Smooth muscle cell (in vitro differentiated cells): ENCODE data around the gene TSPAN18. TPM values are rescaled to one million over a fixed set of nuclear protein-coding genes. Genes with fewer than 3 reads are reported as not detected.

Experiments
- DNase-seq: peaks from one replicate; lab custom pipeline; 2025; ENCODE audit not compliant: unreplicated experiment; lab: John Stamatoyannopoulos, UW
- H2AFZ ChIP-seq: fragments of 200-600 bp; sonication (generic); 2 replicates; pipeline ENCODE4 v1.6.0; 2016; ENCODE audit warnings: antibody characterized with exemption, low read depth, mild to moderate bottlenecking
- H3F3A ChIP-seq: fragments of 200-600 bp; sonication (generic); 2 replicates; pipeline ENCODE4 v1.6.0; 2017; ENCODE audit warnings: antibody characterized with exemption, low read depth
- H3K27ac ChIP-seq: fragments of 200-600 bp; sonication (generic); 2 replicates; pipeline ENCODE4 v1.5.1; 2016; ENCODE audit warnings: low read depth, mild to moderate bottlenecking
- H3K27me3 ChIP-seq: fragments of 200-600 bp; sonication (generic); 2 replicates; pipeline ENCODE4 v1.6.1; 2016; ENCODE audit warnings: low read depth, mild to moderate bottlenecking
- H3K36me3 ChIP-seq: fragments of 200-600 bp; sonication (generic); 2 replicates; pipeline ENCODE4 v1.5.1; 2016; ENCODE audit warnings: low read depth
- H3K4me1 ChIP-seq: fragments of 200-600 bp; sonication (generic); 2 replicates; pipeline ENCODE4 v1.5.1; 2016; ENCODE audit warnings: low read depth
- H3K4me2 ChIP-seq: fragments of 200-600 bp; sonication (generic); 2 replicates; pipeline ENCODE4 v1.6.0; 2016; ENCODE audit warnings: mild to moderate bottlenecking
- H3K4me3 ChIP-seq: fragments of 200-600 bp; sonication (generic); 2 replicates; pipeline ENCODE4 v1.5.1; 2016; ENCODE audit warnings: mild to moderate bottlenecking
- H3K79me2 ChIP-seq: fragments of 200-600 bp; sonication (generic); 2 replicates; pipeline ENCODE4 v1.6.0; 2016; ENCODE audit warnings: low read depth, mild to moderate bottlenecking
- H3K9ac ChIP-seq: fragments of 200-600 bp; sonication (generic); 2 replicates; pipeline ENCODE4 v1.6.0; 2016; ENCODE audit warnings: low read depth
- H3K9me3 ChIP-seq: fragments of 200-600 bp; sonication (generic); replicated peaks from 2 replicates; pipeline ENCODE4 v1.5.1; 2016; ENCODE audit warnings: low read depth
- H4K20me1 ChIP-seq: fragments of 200-600 bp; sonication (generic); 2 replicates; pipeline ENCODE4 v1.6.0; 2016; ENCODE audit warnings: low read depth
- CTCF ChIP-seq: fragments of 200-600 bp; sonication (generic); IDR thresholded peaks from 2 replicates; pipeline ENCODE4 v1.5.1; 2017; ENCODE audit warnings: borderline replicate concordance, mild to moderate bottlenecking, antibody characterized with exemption; ENCODE audit not compliant: insufficient read depth, poor library complexity, severe bottlenecking
- WGBS: methylation state at CpG from one replicate; pipeline ENCODE4 v1.1.7; 2016; ENCODE audit warnings: low lambda C conversion rate; 5-methylcytosine and 5-hydroxymethylcytosine counted together
- polyA plus RNA-seq: library from polyadenylated mRNA; unstranded; fragments of >200 nt; fragmentation: Nextera tagmentation; extraction: Ambion mirVana; gene quantifications from 2 replicates; pipeline ENCODE4 v1.2.1, GENCODE V29; 2016
- total RNA-seq: library from RNA; depleted of rRNA; stranded (reverse); fragments of >200 nt; gene quantifications from 2 replicates; pipeline ENCODE4 v1.2.3, GENCODE V29; 2014

Gene TSPAN18
- total and polyA plus RNA-seq, 2 experiments from 2014 or later, result 3.4 to 15.3 TPM

- Histone ChIP-seq H3K9ac (no peak overlapping the region), H3K27me3 (no peaks in the 10 kb centered on the region), H3K4me2 (no peak overlapping the region), H3K4me3 (no peak overlapping the region), H4K20me1 (no peaks in the 10 kb centered on the region), H3K4me1 (peaks cover 3% of the 10 kb centered on the region), H2AFZ (no peak overlapping the region), H3K36me3 (no peaks in the 10 kb centered on the region), H3F3A (no peaks in the 10 kb centered on the region), H3K27ac (no peak overlapping the region), H3K79me2 (peaks cover 3% of the 10 kb centered on the region), H3K9me3 (peaks cover 5% of the 10 kb centered on the region)
- DNase-seq, result no peak
- WGBS, result 94% methylated on average over 9 of the region's 9 CpGs
- no peak for TF ChIP-seq CTCF
These were observed 113.9 kb downstream of the TSPAN18 start for GRCh38 chr11:44840521-44841251.

GRCh38 chr11:44842220-44842619 is 115.5 kb downstream of the TSPAN18 start:
- peaks cover 3% of the 10 kb centered on the region for H3K4me1 ChIP-seq
- no peak overlapping the region for H3K27ac ChIP-seq
- no peaks in the 10 kb centered on the region for H3K27me3 ChIP-seq
- WGBS, result 56% methylated on average over 5 of the region's 5 CpGs
- H3K9ac ChIP-seq, result no peak overlapping the region
- H3K9me3 ChIP-seq, result peaks cover 5% of the 10 kb centered on the region
- H3K4me3 ChIP-seq, result no peak overlapping the region
- H3K4me2 ChIP-seq, result no peak overlapping the region
- H2AFZ ChIP-seq, result no peak overlapping the region
- no peaks in the 10 kb centered on the region for H4K20me1 ChIP-seq
- no peak for DNase-seq
- no peaks in the 10 kb centered on the region for H3K36me3 ChIP-seq
- TF ChIP-seq CTCF, result no peak
- H3K79me2 ChIP-seq, result peaks cover 3% of the 10 kb centered on the region
- H3F3A ChIP-seq, result no peaks in the 10 kb centered on the region

DNA sequence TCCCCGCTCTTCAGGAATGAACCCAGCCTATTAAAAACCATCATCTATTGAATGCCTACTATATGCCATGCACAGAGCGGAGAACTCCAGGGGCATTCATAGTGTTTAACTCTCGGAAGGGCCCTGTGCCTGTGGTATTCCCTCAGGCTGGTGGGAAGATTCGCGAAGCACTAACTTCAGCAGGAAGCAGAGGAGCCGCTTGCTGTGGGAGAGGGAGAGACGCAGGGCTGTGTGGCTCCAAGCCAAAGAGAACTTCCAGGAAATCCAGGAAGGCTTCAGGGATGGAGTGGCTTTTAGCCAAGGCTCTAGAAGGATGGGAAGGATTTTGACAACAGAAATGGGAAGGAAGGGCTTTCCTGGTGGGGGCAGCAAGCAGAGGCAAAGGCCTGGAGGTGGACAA is 120.1 kb downstream of the TSPAN18 start:
- no peaks in the 10 kb centered on the region for H3K36me3 ChIP-seq
- no peaks in the 10 kb centered on the region for H4K20me1 ChIP-seq
- WGBS, result 97% methylated on average over 7 of the region's 7 CpGs
- DNase-seq, result no peak
- H3K4me1 ChIP-seq, result peaks cover 35% of the 10 kb centered on the region
- no peak overlapping the region for H3K4me2 ChIP-seq
- TF ChIP-seq CTCF, result no peak
- no peak overlapping the region for H3K9ac ChIP-seq
- no peaks in the 10 kb centered on the region for H3K27me3 ChIP-seq
- no peak overlapping the region for H3K27ac ChIP-seq
- peaks cover 5% of the 10 kb centered on the region for H3K9me3 ChIP-seq
- no peaks in the 10 kb centered on the region for H3K79me2 ChIP-seq
- H3K4me3 ChIP-seq, result no peak overlapping the region
- no peaks in the 10 kb centered on the region for H3F3A ChIP-seq
- no peak overlapping the region for H2AFZ ChIP-seq

GRCh38 chr11:44847316-44847715 is 120.6 kb downstream of the TSPAN18 start:
- peaks cover 5% of the 10 kb centered on the region for H3K9me3 ChIP-seq
- peaks cover 34% of the 10 kb centered on the region for H3K4me1 ChIP-seq
- no peak overlapping the region for H2AFZ ChIP-seq
- no peaks in the 10 kb centered on the region for H3K36me3 ChIP-seq
- no peak overlapping the region for H3K9ac ChIP-seq
- no peak overlapping the region for H3K4me3 ChIP-seq
- H3K27ac ChIP-seq, result no peak overlapping the region
- TF ChIP-seq CTCF, result no peak
- H3F3A ChIP-seq, result no peaks in the 10 kb centered on the region
- no peak overlapping the region for H3K4me2 ChIP-seq
- H3K27me3 ChIP-seq, result no peaks in the 10 kb centered on the region
- no peak for DNase-seq
- H3K79me2 ChIP-seq, result no peaks in the 10 kb centered on the region
- no peaks in the 10 kb centered on the region for H4K20me1 ChIP-seq
